Upper lobe of right lung (tissue), 1 donor: ENCODE data around the gene MAOA. TPM values are rescaled to one million over a fixed set of nuclear protein-coding genes. Genes with fewer than 3 reads are reported as not detected.
A peak's percentile ranks its signal among the peaks of the same experiment; 100 is the strongest.

Experiments
- ATAC-seq: fragments of 200-7000 bp; cut with Tn5 transposase; one replicate; pipeline ENCODE4 v1.9.1; 2020; ENCODE audit warnings: mild to moderate bottlenecking, moderate library complexity
- DNase-seq: peaks from one replicate; pipeline ENCODE4 v3.0.0-alpha.2; 2020
- H3K27ac ChIP-seq: fragments of 200-600 bp; one replicate; pipeline ENCODE4 v1.8.0; 2022
- H3K27me3 ChIP-seq: fragments of 200-600 bp; one replicate; pipeline ENCODE4 v1.8.0; 2022; ENCODE audit warnings: mild to moderate bottlenecking
- H3K36me3 ChIP-seq: fragments of 200-600 bp; one replicate; pipeline ENCODE4 v1.8.0; 2022
- H3K4me1 ChIP-seq: fragments of 200-600 bp; one replicate; pipeline ENCODE4 v1.8.0; 2022
- H3K4me3 ChIP-seq: fragments of 200-600 bp; one replicate; pipeline ENCODE4 v1.8.0; 2022; ENCODE audit warnings: mild to moderate bottlenecking
- H3K9me3 ChIP-seq: fragments of 200-600 bp; one replicate; pipeline ENCODE4 v1.8.0; 2022
- CTCF ChIP-seq: fragments of 200-600 bp; IDR thresholded peaks from one replicate; pipeline ENCODE4 v1.8.0; 2022; ENCODE audit warnings: antibody characterized with exemption
- intact Hi-C: fragments of 100-400 bp; cut with DNase I; formaldehyde crosslinking; loops from one replicate; pipeline ENCODE4 v1.11.0; 2022
- total RNA-seq: library from RNA; stranded (reverse); fragmentation: NEBNext Ultra II Directional; extraction: Animal tissue kit (Norgen Biotek cat#: 25700); gene quantifications from one replicate; pipeline ENCODE4 v1.2.1, GENCODE V29; 2021
- donor health status: DM: no; HTN: yes; CAD: no; lungs with severe emphysema.

Gene MAOA
- total RNA-seq, 1 donor from 2014 or later = 176 TPM

DNA sequence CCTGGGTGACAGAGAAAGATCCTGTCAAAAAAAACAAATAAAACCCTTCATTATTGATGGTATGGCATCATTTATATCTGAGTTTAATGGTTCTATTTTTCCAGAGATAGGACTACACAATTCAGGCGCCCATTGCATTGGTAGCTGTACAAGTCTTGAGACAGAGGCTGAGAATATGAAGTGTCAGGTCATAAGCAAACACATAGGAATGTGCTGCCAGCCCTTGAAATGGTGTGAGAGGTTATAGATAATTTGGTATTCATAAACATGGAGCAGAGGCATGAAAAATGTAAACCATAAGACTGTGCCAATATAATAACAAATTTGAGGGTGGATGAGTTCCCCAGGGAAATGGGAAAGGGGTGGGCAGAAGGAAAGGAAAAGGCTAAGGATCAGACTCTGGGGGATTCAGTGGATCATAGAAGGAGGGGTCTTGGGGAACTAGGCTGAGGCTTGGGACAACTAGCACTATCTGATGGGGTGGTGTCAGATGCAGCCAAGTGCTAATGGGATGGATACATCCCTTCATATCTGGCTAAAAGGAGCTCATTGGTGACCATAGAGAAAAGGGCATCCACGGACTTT is 50.8 kb downstream of the MAOA start:
- H3K36me3 ChIP-seq = no peaks in the 10 kb centered on the region
- H3K4me1 ChIP-seq = peaks cover 33% of the 10 kb centered on the region
- no peaks in the 10 kb centered on the region for H3K9me3 ChIP-seq
- intact Hi-C loops = no loop called here
- no peak for ATAC-seq
- peak overlapping the region; percentile 82 for H3K27ac ChIP-seq
- H3K4me3 ChIP-seq = no peak overlapping the region
- DNase-seq = no peak
- H3K27me3 ChIP-seq = no peaks in the 10 kb centered on the region
- no peak for TF ChIP-seq CTCF

DNA sequence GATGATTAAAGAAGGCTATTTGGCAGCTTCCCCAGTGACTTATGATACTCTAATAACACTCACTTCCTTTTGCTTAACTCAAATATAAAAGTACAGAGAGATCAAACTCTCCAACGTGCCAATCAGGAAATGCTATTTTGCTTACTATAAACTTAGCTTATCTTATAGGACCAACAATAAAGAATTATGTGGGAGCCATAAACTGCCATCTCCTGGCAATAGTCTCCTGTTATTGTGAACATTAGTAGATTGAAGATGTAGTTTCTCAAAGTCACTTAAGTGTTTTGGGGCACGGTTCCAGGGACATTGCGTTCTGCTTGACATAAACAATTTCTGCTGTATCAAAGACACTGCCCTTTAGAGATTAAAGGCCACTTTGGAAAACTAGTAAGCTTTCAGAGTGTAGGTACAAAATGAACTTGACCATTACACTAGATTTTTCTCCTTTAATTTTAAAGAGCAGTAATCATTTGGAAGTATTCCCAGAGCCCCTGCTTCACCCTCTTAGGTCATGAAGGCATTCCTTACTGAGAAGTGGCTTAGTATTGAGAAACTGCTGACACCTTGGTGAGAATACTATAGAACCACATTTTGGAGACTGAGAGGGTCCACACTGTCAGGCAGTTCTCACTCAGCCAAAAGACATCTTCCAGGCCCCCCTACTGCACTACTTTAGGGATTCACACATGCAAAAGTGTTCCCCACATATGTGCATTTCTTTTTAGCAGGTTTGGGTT is 51.9 kb downstream of the MAOA start:
- intact Hi-C loops = no loop called here
- Histone ChIP-seq H3K9me3 (no peaks in the 10 kb centered on the region), H3K27ac (peak overlapping the region; percentile 82), H3K27me3 (no peaks in the 10 kb centered on the region), H3K4me3 (no peak overlapping the region), H3K4me1 (peaks cover 23% of the 10 kb centered on the region), H3K36me3 (peaks cover 10% of the 10 kb centered on the region)
- DNase-seq = no peak
- peak; percentile 81 for ATAC-seq
- TF ChIP-seq CTCF = no peak

DNA sequence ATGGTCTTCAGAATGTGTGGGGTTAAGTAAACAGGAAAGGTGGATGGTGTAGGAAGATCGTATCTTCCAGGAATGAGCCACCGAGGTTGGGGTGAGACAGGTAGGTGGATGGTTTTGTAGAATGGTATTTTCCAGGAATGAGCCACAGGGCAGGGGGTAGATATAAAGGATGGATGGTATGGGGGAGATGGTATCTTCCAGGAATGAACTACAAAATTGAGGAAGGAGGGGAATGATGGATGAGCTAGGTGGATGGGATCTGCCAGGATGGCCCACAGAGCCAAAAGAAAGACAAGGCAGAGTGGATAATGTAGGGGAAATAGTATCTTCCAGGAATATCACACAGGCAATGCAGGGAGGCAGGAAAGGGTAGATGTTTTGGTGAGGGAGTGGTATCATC is 60.0 kb downstream of the MAOA start:
- DNase-seq = no peak
- H3K4me3 ChIP-seq = no peak overlapping the region
- H3K36me3 ChIP-seq = peaks cover 13% of the 10 kb centered on the region
- no peaks in the 10 kb centered on the region for H3K9me3 ChIP-seq
- ATAC-seq = no peak
- TF ChIP-seq CTCF = no peak
- intact Hi-C loops = no loop called here
- no peaks in the 10 kb centered on the region for H3K27me3 ChIP-seq
- no peaks in the 10 kb centered on the region for H3K4me1 ChIP-seq
- no peak overlapping the region for H3K27ac ChIP-seq

DNA sequence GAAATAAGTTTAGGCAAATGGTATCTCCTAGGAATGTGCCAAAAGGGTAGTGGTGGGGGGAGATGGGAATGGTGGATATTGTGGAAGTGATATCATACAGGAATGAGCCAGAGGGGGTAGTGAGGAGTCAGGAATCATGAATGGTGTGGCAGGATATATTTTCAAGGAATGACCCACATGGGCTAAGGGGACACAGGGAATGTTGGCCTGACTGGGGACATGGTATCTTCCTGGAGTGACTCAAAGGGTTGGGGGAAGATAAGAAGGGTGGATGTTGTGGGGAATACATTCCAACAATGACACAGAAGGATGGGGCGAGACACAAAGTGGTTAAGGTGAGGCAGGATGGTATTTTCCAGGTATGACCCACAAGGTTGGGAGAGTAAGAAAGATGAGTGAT is 60.6 kb downstream of the MAOA start:
- ATAC-seq = no peak
- intact Hi-C loops = no loop called here
- H3K4me3 ChIP-seq = no peak overlapping the region
- H3K27me3 ChIP-seq = no peaks in the 10 kb centered on the region
- no peak overlapping the region for H3K27ac ChIP-seq
- peaks cover 13% of the 10 kb centered on the region for H3K36me3 ChIP-seq
- no peaks in the 10 kb centered on the region for H3K9me3 ChIP-seq
- no peaks in the 10 kb centered on the region for H3K4me1 ChIP-seq
- no peak for DNase-seq
- TF ChIP-seq CTCF = no peak

GRCh38 chrX:43717161-43717560 is 61.1 kb downstream of the MAOA start:
- H3K27ac ChIP-seq = no peak overlapping the region
- H3K36me3 ChIP-seq = peaks cover 11% of the 10 kb centered on the region
- DNase-seq = no peak
- TF ChIP-seq CTCF = no peak
- no peak overlapping the region for H3K4me3 ChIP-seq
- H3K27me3 ChIP-seq = no peaks in the 10 kb centered on the region
- intact Hi-C loops = no loop called here
- ATAC-seq = no peak
- no peaks in the 10 kb centered on the region for H3K9me3 ChIP-seq
- H3K4me1 ChIP-seq = no peaks in the 10 kb centered on the region
